ENCODE data around the gene ZNF554.

GRCh38 chr19:2822846-2823245 lies 3.2 kb downstream of the ZNF554 start:
- TF ChIP-seq, protein P1, sequence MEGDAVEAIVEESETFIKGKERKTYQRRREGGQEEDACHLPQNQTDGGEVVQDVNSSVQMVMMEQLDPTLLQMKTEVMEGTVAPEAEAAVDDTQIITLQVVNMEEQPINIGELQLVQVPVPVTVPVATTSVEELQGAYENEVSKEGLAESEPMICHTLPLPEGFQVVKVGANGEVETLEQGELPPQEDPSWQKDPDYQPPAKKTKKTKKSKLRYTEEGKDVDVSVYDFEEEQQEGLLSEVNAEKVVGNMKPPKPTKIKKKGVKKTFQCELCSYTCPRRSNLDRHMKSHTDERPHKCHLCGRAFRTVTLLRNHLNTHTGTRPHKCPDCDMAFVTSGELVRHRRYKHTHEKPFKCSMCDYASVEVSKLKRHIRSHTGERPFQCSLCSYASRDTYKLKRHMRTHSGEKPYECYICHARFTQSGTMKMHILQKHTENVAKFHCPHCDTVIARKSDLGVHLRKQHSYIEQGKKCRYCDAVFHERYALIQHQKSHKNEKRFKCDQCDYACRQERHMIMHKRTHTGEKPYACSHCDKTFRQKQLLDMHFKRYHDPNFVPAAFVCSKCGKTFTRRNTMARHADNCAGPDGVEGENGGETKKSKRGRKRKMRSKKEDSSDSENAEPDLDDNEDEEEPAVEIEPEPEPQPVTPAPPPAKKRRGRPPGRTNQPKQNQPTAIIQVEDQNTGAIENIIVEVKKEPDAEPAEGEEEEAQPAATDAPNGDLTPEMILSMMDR (IDR thresholded peaks at IDR 0.05): no peak
- TF ChIP-seq POLR2A (IDR thresholded peaks at IDR 0.05) (no peak), POLR2AphosphoS5 (IDR thresholded peaks at IDR 0.05; ENCODE audit: insufficient read depth in 1 of 2, low read depth in 1 of 2) (no peak)
